ENCODE measurements around the gene HOMER3. TPM values are rescaled to one million over a fixed set of nuclear protein-coding genes. Genes with fewer than 3 reads are reported as not detected.

The HOMER3 gene
- 10 to 100 TPM; 22.9 to 32.9 (median 27.7) TPM for total RNA-seq

DNA sequence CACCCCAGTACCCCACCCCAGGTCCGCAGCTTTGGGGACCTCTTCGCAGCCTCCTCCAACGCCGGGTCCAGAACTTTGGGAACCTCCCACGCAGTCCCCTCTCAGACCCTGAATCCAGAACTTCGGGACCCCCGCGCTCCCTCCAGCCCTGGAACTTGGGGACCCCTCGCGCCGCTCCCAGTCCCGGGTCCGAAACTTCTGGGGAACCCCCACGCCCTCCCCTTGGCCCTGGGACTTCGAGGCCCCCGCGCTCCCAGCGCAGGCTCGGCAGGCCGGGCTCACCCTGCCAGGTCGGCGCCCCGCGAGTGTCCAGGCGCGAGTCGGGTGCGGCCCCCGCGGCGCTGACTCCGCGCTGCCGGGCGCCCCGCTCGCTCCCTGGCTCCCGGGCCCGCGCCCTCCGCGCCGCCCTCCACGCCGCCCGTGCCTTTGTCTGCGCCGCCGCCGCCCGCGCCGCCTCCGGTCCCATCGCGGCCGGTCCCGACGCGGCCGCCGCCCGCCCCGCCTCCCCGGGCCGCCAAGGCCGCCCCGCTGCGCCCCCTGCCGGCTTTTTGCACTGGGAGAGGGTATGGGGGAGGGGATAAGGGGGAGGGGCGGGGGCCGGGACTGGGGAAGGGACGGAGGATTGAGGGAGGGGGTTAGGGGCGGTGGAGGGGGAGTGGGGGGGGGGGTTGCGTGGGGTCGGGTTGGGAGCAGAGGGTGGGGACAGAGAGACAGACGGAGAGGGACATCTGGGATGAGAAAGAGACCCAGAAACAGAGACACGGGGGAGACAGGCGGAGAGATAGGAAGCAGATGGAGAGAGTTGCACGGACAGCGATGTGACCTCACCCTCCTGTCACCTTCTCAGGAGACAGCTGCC, at the start of gene HOMER3:
Gene HOMER3, minus strand, starts transcription at position 449 of the 859 bp plus-strand sequence. CDS start 2,235 bp downstream, outside the sequence.
- Histone ChIP-seq H3K36me3 (peaks cover 14% of the 10 kb centered on the region), H3K27me3 (no peaks in the 10 kb centered on the region), H3K27ac (peak within 1 kb of the TSS; percentile 27), H3K4me1 (peaks cover 21% of the 10 kb centered on the region), H3K9me3 (no peaks in the 10 kb centered on the region), H3K4me3 (peak within 1 kb of the TSS; percentile 85)
- TF ChIP-seq EP300 (IDR thresholded peaks at IDR 0.05) = no peak
- no peak for TF ChIP-seq POLR2A (IDR thresholded peaks at IDR 0.05)
- TF ChIP-seq, protein P1, sequence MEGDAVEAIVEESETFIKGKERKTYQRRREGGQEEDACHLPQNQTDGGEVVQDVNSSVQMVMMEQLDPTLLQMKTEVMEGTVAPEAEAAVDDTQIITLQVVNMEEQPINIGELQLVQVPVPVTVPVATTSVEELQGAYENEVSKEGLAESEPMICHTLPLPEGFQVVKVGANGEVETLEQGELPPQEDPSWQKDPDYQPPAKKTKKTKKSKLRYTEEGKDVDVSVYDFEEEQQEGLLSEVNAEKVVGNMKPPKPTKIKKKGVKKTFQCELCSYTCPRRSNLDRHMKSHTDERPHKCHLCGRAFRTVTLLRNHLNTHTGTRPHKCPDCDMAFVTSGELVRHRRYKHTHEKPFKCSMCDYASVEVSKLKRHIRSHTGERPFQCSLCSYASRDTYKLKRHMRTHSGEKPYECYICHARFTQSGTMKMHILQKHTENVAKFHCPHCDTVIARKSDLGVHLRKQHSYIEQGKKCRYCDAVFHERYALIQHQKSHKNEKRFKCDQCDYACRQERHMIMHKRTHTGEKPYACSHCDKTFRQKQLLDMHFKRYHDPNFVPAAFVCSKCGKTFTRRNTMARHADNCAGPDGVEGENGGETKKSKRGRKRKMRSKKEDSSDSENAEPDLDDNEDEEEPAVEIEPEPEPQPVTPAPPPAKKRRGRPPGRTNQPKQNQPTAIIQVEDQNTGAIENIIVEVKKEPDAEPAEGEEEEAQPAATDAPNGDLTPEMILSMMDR (IDR thresholded peaks at IDR 0.05) = peak in 1 of 2 donors; percentile 40
- TF ChIP-seq POLR2AphosphoS5 (IDR thresholded peaks at IDR 0.05) = no peak
- WGBS = 2% methylated on average over 29 of the region's 81 CpGs
- peak in 1 of 2 donors; percentile 84 for DNase-seq (ENCODE audit: low spot score in 2 of 2)

DNA sequence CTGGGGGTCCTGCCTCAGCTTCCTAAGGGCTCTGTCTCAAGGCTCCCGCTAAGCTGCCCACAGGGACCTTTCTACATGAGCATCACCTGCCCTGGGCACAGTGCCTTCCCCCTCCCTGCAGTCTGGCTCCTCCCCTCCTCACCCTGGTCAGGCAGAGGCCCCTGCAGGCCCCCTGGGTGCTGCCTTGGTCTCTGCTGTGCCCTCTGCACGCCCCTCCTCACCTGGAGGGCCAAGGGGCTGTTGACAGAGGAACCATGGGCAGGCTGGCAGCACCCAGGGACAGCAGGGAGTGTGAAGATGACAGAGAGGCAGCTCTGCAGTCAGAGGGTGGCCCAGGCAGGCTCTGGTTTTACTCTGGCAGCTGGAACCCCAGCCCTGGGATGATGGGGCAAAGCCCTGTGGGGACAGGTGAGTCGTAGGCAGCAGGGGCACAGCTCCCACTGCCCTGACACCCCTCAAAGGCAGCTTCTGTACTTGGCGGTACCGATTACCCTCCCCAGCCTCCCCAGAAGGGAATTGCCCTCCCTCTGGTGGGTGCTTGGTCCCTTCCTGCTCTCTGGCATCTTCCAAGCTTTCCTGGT, 49.2 kb upstream of the HOMER3 start:
- WGBS = 89% methylated on average over 3 of the region's 5 CpGs
- TF ChIP-seq POLR2A (IDR thresholded peaks at IDR 0.05) (no peak), EP300 (IDR thresholded peaks at IDR 0.05) (no peak), POLR2AphosphoS5 (IDR thresholded peaks at IDR 0.05) (no peak)
- TF ChIP-seq, protein P1 (IDR thresholded peaks at IDR 0.05) = no peak
- H3K9me3 ChIP-seq = no peaks in the 10 kb centered on the region
- peaks cover 9% of the 10 kb centered on the region for H3K4me1 ChIP-seq
- H3K27me3 ChIP-seq = no peaks in the 10 kb centered on the region
- DNase-seq (ENCODE audit: low spot score in 2 of 2) = no peak
- H3K36me3 ChIP-seq = peaks cover 49% of the 10 kb centered on the region
- no peak overlapping the region for H3K4me3 ChIP-seq
- H3K27ac ChIP-seq = no peak overlapping the region

DNA sequence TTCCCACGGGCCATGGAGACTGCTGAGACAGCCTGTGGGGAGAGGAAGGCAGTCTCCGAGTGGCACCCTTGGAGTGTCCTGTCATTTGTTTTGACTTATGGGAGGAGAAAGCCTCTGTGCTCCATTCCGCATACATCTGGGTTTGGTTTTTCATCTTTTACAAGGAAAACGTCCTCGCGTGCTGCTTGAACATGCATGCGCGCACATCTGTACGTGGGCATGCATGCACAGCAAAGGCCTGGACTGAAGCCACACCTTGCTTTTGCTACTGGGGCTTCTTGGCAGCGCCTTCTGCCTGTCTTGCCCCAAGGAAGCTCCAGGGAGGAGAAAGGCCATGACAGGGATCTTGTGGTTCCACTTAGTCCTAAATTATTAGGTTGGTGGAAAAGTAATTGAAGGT, 48.3 kb upstream of the HOMER3 start:
- H3K4me3 ChIP-seq = no peak overlapping the region
- WGBS = 46% methylated on average over 10 of the region's 10 CpGs
- TF ChIP-seq POLR2AphosphoS5 (IDR thresholded peaks at IDR 0.05) = no peak
- TF ChIP-seq POLR2A (IDR thresholded peaks at IDR 0.05) = no peak
- TF ChIP-seq, protein P1 (IDR thresholded peaks at IDR 0.05) = no peak
- no peak for TF ChIP-seq EP300 (IDR thresholded peaks at IDR 0.05)
- H3K4me1 ChIP-seq = peaks cover 9% of the 10 kb centered on the region
- H3K27ac ChIP-seq = no peak overlapping the region
- H3K27me3 ChIP-seq = peaks cover 3% of the 10 kb centered on the region
- DNase-seq (ENCODE audit: low spot score in 2 of 2) = no peak
- peaks cover 40% of the 10 kb centered on the region for H3K36me3 ChIP-seq
- no peaks in the 10 kb centered on the region for H3K9me3 ChIP-seq

DNA sequence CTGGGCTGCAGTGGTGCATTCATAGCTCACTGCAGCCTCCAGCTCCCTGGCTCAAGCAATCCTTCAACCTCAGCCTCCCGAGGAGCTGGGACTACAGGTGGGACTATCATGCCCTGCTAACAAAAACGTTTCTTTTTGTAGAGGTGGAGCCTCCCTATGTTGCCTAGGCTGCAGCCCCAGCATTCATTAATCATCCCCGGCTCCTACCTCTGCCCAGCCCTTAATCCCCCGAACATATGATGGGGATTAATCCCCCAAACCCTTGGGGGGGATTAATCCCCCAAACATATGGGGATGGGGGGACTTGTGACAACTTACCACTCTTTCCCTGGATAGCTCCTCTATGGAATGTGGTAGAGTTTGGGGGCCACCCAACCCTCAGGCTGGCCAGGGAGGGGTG, 46.4 kb upstream of the HOMER3 start:
- H3K36me3 ChIP-seq = peaks cover 21% of the 10 kb centered on the region
- peaks cover 10% of the 10 kb centered on the region for H3K27me3 ChIP-seq
- no peak overlapping the region for H3K4me3 ChIP-seq
- DNase-seq (ENCODE audit: low spot score in 2 of 2) = no peak
- TF ChIP-seq POLR2AphosphoS5 (IDR thresholded peaks at IDR 0.05) (no peak), POLR2A (IDR thresholded peaks at IDR 0.05) (no peak), EP300 (IDR thresholded peaks at IDR 0.05) (no peak)
- TF ChIP-seq, protein P1 (IDR thresholded peaks at IDR 0.05) = no peak
- no peaks in the 10 kb centered on the region for H3K9me3 ChIP-seq
- 46% methylated on average over 4 of the region's 4 CpGs for WGBS
- peaks cover 9% of the 10 kb centered on the region for H3K4me1 ChIP-seq
- H3K27ac ChIP-seq = no peak overlapping the region

DNA sequence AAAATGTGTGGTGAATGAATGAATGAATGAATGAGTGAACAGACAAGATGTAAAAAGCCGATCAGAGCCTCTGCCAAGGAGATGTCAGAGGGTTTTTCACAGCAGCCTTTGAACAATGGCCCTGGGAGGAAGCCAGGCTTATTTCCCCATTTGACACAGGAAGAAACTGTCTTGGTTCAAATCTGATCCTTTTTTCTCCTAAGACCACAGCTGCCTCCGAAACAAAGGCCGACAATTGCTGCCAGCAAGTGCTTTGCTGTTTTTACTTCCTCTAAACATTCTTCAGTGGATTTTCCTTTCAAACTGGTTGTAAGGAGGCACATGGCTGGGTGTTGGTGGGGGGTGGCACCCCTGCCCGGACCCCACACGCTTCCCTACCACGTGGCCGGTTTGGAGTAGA, 44.2 kb upstream of the HOMER3 start:
- no peaks in the 10 kb centered on the region for H3K9me3 ChIP-seq
- 39% methylated on average over 7 of the region's 7 CpGs for WGBS
- no peak overlapping the region for H3K4me3 ChIP-seq
- H3K27ac ChIP-seq = no peak overlapping the region
- peaks cover 9% of the 10 kb centered on the region for H3K4me1 ChIP-seq
- H3K27me3 ChIP-seq = peaks cover 10% of the 10 kb centered on the region
- H3K36me3 ChIP-seq = peaks cover under 1% of the 10 kb centered on the region
- DNase-seq (ENCODE audit: low spot score in 2 of 2) = no peak
- TF ChIP-seq POLR2A (IDR thresholded peaks at IDR 0.05) = no peak
- TF ChIP-seq, protein P1 (IDR thresholded peaks at IDR 0.05) = no peak
- no peak for TF ChIP-seq EP300 (IDR thresholded peaks at IDR 0.05)
- no peak for TF ChIP-seq POLR2AphosphoS5 (IDR thresholded peaks at IDR 0.05)
